HUDEP-2 (cell line): ENCODE data around the gene ARSI.
"Not testable (repeated sequence)": the region's sequence is repeated elsewhere in the genome, so short reads cannot be mapped to it uniquely, and the experiment has no call there.

Experiments used
- DNase-seq, 76 experiments: peaks; one replicate each; lab custom pipeline; 2025; ENCODE audit not compliant: unreplicated experiment in 76 of 76; lab: John Stamatoyannopoulos, UW

ARSI gene

DNA sequence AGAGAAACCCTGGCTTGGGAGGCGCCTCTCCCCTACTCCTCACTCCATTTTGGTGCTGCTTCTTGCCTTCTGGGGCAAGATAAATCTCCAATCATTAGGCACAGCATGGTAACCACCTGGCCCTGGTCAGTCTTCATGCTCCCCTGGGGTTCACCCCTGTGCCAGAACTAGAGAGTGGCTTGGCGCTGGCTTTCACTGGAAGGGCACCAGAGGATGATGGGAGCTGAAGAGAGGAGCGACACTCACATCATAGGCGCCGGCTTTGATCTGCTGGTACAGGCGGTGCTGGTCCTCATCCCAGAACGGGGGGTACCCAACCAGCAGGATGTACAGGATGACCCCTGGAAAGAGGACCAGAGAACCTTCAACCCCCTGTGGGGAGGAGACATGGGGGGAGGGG lies 51.2 kb downstream of the ARSI start:
- no peak for DNase-seq

DNA sequence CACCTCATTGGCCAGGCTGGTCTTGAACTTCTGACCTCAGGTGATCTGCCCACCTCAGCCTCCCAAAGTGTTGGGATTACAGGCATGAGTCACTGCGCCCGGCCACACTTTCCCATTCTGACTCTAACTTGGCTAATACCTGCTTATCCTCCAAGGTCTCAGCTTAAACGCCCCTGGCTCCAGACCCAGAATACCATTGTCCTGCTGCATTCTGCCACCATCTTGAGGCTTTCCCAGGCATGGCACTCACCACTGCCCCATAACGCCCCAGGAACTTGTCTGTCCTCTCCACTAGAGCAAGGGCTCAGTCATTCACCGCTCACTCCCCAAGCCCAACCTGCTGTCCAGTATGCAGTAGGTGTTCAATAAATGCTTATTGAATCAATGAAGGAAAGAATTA lies 53.0 kb downstream of the ARSI start:
- DNase-seq = no peak

DNA sequence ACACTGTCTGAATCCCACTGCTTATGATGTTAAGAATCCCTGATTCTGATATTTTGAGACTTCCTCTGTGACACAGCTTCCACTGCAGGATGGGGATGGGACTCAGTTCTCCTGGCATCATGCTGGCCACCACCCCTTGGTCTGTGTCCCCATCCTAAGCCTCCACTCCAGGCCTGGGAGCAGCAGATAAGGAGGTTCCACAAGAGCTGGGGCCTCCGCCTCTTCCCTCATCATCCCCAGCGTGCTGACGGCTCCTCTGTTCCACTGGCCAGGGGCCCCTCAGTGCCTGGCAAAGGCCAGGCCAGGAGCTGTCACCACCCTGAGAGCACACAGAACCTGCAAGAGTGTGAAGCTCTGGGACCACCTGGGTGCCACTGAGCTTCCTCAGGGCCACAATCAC lies 53.8 kb downstream of the ARSI start:
- no peak for DNase-seq

- not testable (repeated sequence) for DNase-seq
These were observed 54.2 kb downstream of the ARSI start for GRCh38 chr5:150248493-150248892.

DNA sequence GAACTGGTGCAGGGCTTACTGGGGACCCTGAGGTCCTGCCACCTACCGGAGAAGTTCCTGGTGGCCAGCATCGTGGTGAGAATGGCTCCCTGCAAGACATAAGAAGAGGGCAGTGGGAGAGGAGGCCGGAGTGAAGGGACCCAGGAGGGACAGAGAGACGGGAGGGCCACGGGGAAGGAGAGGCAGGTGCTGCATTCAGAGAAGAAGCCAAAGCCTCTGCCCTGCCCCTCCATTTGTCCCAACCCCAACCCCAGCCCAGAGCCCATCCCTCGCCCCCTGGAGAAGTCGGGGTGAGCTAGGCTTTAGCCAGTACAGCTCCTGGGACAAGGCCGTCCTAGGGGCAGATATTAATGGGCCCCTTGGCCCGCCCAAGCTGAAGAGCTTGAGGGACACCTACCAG lies 55.0 kb downstream of the ARSI start:
- no peak for DNase-seq

GRCh38 chr5:150246835-150247234 lies 55.9 kb downstream of the ARSI start:
- DNase-seq = no peak

- no peak for DNase-seq
These were observed 56.3 kb downstream of the ARSI start for GRCh38 chr5:150246429-150246828.
